Medulla oblongata (tissue), 1 donor: Measurements from ENCODE around the gene ZNF185.

Experiments
- DNase-seq: peaks from one replicate; pipeline ENCODE4 v3.0.0-alpha.2; 2015; ENCODE audit errors: extremely low spot score

ZNF185 gene

GRCh38 chrX:152917656-152918579 is 20.1 kb downstream of the ZNF185 start:
- no peak for DNase-seq

- no peak for DNase-seq
These were observed 20.8 kb downstream of the ZNF185 start for GRCh38 chrX:152918707-152919106.

GRCh38 chrX:152923599-152923998 is 25.7 kb downstream of the ZNF185 start:
- no peak for DNase-seq

GRCh38 chrX:152925835-152926234 is 28.0 kb downstream of the ZNF185 start:
- DNase-seq, result no peak

GRCh38 chrX:152926279-152926678 is 28.4 kb downstream of the ZNF185 start:
- DNase-seq, result peak; percentile 45

- peak; percentile 12 for DNase-seq
These were observed 29.1 kb downstream of the ZNF185 start for GRCh38 chrX:152926923-152927322.

GRCh38 chrX:152927858-152928760 is 30.2 kb downstream of the ZNF185 start:
- peak; percentile 34 for DNase-seq

DNA sequence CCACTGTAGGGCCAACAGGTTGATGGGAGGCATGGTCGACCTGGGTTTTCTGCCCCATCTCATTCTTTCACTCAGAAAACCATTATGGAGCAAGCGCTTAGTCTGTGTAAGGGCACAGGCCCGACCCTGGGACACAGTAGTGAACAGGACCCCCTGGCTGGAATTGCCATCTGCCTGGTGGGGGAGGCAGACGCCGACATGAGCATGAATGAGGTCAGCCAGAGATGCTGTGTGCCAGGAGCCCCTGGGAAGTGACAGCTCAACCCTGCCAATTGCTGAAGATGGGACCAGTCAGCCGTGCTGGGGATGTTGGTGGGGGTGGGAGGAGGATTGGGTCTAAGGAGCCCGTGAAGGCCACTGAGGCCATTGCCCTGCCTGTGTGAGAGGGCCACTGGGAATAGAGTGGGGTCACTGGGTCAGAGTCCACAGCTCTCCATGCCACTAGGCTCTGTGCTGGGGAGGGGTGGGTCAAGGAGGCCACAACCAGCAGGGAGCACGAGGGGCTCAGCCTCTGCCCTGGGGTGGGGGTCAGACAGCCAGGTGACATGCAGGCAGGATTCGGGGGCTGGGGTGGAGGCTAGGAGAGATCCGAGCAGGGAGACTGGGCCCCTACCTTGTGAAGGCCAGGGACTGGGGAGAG is 31.0 kb downstream of the ZNF185 start:
- no peak for DNase-seq

GRCh38 chrX:152929898-152930297 is 32.0 kb downstream of the ZNF185 start:
- DNase-seq, result no peak

DNA sequence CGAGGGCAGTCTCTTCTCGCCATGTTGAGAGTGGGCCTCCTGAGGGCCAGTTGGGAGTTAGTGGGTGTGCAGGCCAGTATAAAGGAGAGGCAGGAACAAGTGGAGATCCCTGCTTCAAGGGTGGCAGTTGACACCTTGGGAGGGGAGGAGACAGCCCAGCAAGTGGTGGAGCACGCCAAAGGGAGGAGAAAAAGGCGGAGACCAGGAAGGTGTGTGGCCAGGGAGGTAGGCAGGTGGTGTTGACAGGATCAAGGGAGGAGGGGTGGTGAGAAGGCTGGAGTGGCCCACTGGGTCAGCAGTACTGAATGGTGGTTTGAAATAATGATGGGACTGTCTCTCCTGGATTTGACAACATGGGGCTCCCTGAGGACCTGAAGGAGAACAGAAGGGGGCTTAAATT is 32.6 kb downstream of the ZNF185 start:
- no peak for DNase-seq

GRCh38 chrX:152932144-152932543 is 34.3 kb downstream of the ZNF185 start:
- DNase-seq, result no peak

GRCh38 chrX:152932598-152933175 is 34.8 kb downstream of the ZNF185 start:
- DNase-seq, result no peak

DNA sequence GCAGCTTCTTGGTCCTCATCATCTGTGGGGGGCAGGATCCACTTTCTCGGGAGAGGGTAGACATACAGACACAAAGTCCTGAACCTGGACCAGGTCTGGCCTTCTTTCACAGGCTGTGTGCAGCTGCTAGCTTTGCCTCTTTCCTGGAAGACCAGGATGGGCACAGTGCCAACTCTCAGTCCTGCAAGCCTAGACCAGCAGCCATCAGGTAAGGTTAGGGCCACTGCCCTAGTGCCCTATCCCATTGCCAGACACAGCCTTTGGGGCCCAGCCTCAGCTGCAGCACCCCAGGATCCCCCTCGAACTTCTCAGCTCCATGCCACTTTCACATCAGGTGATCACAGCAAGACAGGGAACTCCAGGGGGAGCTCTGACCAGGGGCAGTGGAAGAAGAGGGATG is 38.4 kb downstream of the ZNF185 start:
- no peak for DNase-seq

- no peak for DNase-seq
These were observed 39.4 kb downstream of the ZNF185 start for GRCh38 chrX:152937236-152937635.

DNA sequence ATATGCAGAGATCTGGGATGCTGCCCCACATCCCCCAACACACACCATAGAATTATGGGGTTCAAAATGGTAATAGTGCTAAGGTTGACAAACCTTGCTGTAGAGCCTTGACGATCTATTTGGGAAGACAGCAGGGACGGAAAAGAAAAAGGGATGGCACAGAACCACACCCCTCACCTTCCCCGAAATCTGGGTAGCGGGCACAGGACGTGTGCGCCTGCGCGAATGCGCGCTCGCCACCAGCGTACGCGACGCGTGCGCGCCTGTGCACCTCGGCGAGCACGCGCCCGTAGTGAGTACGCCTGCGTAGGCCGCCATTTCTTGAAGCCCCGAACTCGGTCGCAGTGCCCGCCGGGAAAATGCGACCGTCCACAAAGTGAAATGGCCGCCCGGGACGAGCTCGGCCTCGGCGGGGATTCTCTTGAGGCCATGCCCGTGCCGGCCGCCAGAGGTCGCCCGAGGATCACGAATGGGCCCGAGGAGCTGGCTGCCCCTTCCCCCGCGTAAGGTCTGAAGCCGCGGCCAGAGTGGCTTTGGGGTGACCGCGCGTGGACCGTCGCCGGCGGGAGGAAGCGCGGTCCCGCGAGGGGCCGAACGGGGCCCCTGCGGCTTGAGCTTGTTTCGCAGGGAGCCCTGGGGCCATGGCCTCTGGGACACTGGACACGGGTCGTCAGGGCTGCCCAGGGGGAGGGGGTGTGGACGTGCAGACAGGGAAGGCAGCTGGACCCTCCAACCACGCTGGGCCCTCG is 43.6 kb downstream of the ZNF185 start:
- peak; percentile 90 for DNase-seq

DNA sequence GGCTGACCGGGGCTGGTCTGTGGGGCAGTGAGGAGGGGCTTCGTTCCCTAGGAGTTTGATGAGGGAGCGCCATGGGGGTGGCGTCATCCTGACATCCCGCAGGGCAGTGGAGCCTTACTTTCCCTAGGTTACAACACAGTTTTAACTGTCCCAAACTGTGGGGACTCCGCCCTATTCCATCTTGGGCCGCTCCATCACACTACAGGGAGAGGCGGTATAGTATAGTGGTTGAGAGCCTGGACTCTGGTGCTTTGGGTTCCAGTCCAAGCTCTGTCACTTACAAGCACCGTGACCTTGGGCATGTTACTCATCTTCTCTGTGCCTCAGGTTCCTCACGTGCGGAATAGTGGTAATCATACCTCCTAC is 44.2 kb downstream of the ZNF185 start:
- DNase-seq, result no peak

GRCh38 chrX:152943826-152944225 is 46.0 kb downstream of the ZNF185 start:
- DNase-seq, result no peak

DNA sequence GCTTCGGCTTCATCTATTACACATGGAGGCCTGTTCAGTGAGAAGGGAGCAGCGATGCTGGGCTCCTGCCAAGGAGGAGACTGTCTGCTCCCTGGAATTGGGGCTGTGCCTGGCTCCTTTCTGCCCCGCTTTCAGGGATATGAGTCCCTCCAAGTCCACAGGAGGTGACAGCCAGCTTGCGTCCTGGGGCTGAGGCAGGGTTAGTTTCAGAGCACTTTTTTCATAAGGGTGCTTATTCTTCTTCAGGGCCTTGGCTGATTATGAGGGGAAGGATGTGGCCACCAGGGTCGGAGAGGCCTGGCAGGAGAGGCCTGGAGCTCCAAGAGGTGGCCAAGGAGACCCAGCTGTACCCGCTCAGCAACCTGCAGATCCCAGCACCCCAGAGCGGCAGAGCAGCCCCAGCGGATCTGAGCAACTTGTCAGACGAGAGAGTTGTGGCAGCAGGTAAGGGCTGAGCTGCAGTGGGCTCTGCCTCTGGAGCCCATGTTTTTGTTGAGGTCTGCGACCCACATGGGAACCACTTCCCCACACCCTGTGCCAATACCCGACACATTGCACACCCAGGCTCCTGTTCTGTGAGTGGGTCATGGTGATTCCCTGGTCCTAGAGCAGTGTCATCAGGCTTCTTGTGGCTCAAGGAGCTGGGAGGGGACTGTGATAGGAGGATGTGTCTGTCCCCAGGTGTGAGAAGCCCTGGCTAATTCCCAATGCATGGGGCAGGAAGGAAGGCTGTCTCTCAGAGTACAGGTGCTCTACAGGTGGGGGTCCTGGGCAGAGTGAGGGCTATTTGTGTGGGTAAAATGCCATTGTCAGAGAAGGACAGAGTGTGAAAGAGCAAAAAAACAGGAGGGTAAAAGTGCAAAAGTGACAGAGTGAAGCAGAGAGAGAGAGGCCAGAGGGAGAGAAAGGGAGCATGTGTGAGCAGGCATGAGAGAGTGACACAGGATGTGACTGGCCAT is 47.4 kb downstream of the ZNF185 start:
- no peak for DNase-seq

GRCh38 chrX:152946681-152947080 is 48.8 kb downstream of the ZNF185 start:
- DNase-seq, result no peak
